H1 (cell line): ENCODE measurements around the gene MYL6B. TPM values are rescaled to one million over a fixed set of nuclear protein-coding genes. Genes with fewer than 3 reads are reported as not detected.
A peak's percentile ranks its signal among the peaks of the same experiment; 100 is the strongest.
"Not testable (repeated sequence)": the region's sequence is repeated elsewhere in the genome, so short reads cannot be mapped to it uniquely, and the experiment has no call there.

ENCODE experiments used
- CTCF ChIA-PET: fragments of 300-600 bp; sonication (Branson Sonifier 250); formaldehyde crosslinking; loops from one replicate; lab custom pipeline; 2021; ENCODE audit not compliant: partially characterized antibody; lab: Charles Lee
- POLR2A ChIA-PET: fragments of 300-600 bp; sonication (Branson Sonifier 250); formaldehyde crosslinking; loops from one replicate; lab custom pipeline; 2021; ENCODE audit warnings: inconsistent platforms; ENCODE audit not compliant: partially characterized antibody; lab: Charles Lee
- DNase-seq, 2 experiments: peaks; one replicate each; pipeline versions ENCODE4 v3.0.0 to v3.0.0-alpha.2; 2010 to 2022; ENCODE audit warnings: low spot score in 2 of 2, low read depth in 1 of 2, mixed read lengths in 1 of 2
- FAIRE-seq: peaks from 2 replicates; lab custom pipeline; 2011; peaks lifted over from hg19 to GRCh38; lab: Jason Lieb, UNC
- H2AFZ ChIP-seq: 2 replicates; pipeline ENCODE4 v1.8.1; 2012; ENCODE audit warnings: low read length, inconsistent platforms
- H2AK5ac ChIP-seq: 2 replicates; pipeline ENCODE4 v1.6.1; 2013; ENCODE audit warnings: low read depth, low read length
- H2BK120ac ChIP-seq: replicated peaks from 2 replicates; pipeline ENCODE3; 2013; ENCODE audit warnings: low read depth, low read length, inconsistent platforms
- H2BK12ac ChIP-seq: 2 replicates; pipeline ENCODE4 v1.6.1; 2013; ENCODE audit warnings: low read depth, low read length
- H2BK15ac ChIP-seq: 2 replicates; pipeline ENCODE4 v1.6.1; 2013; ENCODE audit warnings: low read length
- H2BK20ac ChIP-seq: 2 replicates; pipeline ENCODE4 v1.6.1; 2013; ENCODE audit warnings: low read length
- H2BK5ac ChIP-seq: 2 replicates; pipeline ENCODE4 v1.6.1; 2013; ENCODE audit warnings: low read depth, low read length
- H3K14ac ChIP-seq: 2 replicates; pipeline ENCODE4 v1.6.1; 2013; ENCODE audit warnings: inconsistent platforms; ENCODE audit not compliant: insufficient read length
- H3K18ac ChIP-seq: 2 replicates; pipeline ENCODE4 v1.6.1; 2013; ENCODE audit warnings: low read length; ENCODE audit errors: extremely low read depth
- H3K23ac ChIP-seq: 2 replicates; pipeline ENCODE4 v1.6.1; 2013; ENCODE audit warnings: inconsistent platforms; ENCODE audit not compliant: insufficient read length
- H3K23me2 ChIP-seq: 2 replicates; pipeline ENCODE4 v1.6.1; 2013; ENCODE audit warnings: low read depth, low read length
- H3K27ac ChIP-seq: 2 replicates; pipeline ENCODE4 v1.6.1; 2011; ENCODE audit warnings: low read depth, low read length, inconsistent platforms
- H3K27me3 ChIP-seq, 4 experiments: replicated peaks in 1 of 4; 1 replicate in 1 of 4; 2 replicates in 3 of 4; pipeline versions ENCODE4 v1.6.1 to v1.8.1; 2011 to 2013; ENCODE audit warnings: low read length in 3 of 4, mild to moderate bottlenecking in 3 of 4, inconsistent platforms in 2 of 4, mixed read lengths in 2 of 4, moderate library complexity in 1 of 4; ENCODE audit not compliant: control insufficient read depth in 3 of 4, insufficient read depth in 3 of 4; ENCODE audit errors: extremely low read depth in 1 of 4
- H3K36me3 ChIP-seq, 4 experiments: 2 replicates each; pipeline versions ENCODE4 v1.6.1 to v1.8.1; 2011 to 2013; ENCODE audit warnings: mild to moderate bottlenecking in 4 of 4, low read length in 3 of 4, moderate library complexity in 2 of 4, control low read depth in 1 of 4, inconsistent platforms in 1 of 4; ENCODE audit not compliant: insufficient read depth in 4 of 4, control insufficient read depth in 2 of 4
- H3K4ac ChIP-seq: replicated peaks from 2 replicates; pipeline ENCODE3; 2013; ENCODE audit warnings: low read length, low read depth, mixed read lengths, inconsistent platforms; ENCODE audit not compliant: insufficient read length
- H3K4me1 ChIP-seq, 4 experiments: replicated peaks in 1 of 4; 1 replicate in 1 of 4; 2 replicates in 3 of 4; pipeline versions ENCODE4 v1.6.1 to v1.8.1; 2011 to 2013; ENCODE audit warnings: low read length in 3 of 4, inconsistent platforms in 2 of 4, mixed read lengths in 1 of 4; ENCODE audit not compliant: insufficient read depth in 4 of 4, control insufficient read depth in 3 of 4
- H3K4me2 ChIP-seq, 2 experiments: 2 replicates each; pipeline versions ENCODE4 v1.6.1 to v1.8.1; 2011 to 2013; ENCODE audit warnings: low read depth in 2 of 2, low read length in 2 of 2, control low read depth in 1 of 2, inconsistent platforms in 1 of 2, mild to moderate bottlenecking in 1 of 2; ENCODE audit not compliant: insufficient read depth in 1 of 2
- H3K4me3 ChIP-seq, 4 experiments: fragments of 200-600, 300-600 bp in 1 of 4; sonication (generic), shearing (Covaris generic), sonication (Bioruptor Twin) in 1 of 4; 2 replicates each; pipeline versions ENCODE4 v1.5.1 to v1.8.1; 2011 to 2016; ENCODE audit warnings: low read length in 4 of 4, low read depth in 3 of 4, control low read depth in 2 of 4, inconsistent platforms in 2 of 4, mild to moderate bottlenecking in 2 of 4, mixed read lengths in 1 of 4, moderate library complexity in 1 of 4; ENCODE audit not compliant: insufficient read depth in 2 of 4; ENCODE audit errors: extremely low read depth in 1 of 4
- H3K56ac ChIP-seq: replicated peaks from 2 replicates; pipeline ENCODE3; 2013; ENCODE audit warnings: low read depth, mild to moderate bottlenecking, mixed read lengths, low read length, inconsistent platforms; ENCODE audit not compliant: insufficient read length
- H3K79me1 ChIP-seq: 2 replicates; pipeline ENCODE4 v1.6.1; 2013; ENCODE audit warnings: low read depth, low read length, control low read depth
- H3K79me2 ChIP-seq, 2 experiments: 2 replicates each; pipeline versions ENCODE4 v1.6.1 to v1.8.1; 2012 to 2013; ENCODE audit warnings: low read length in 2 of 2, mild to moderate bottlenecking in 2 of 2, inconsistent platforms in 1 of 2; ENCODE audit not compliant: insufficient read depth in 2 of 2, control insufficient read depth in 1 of 2
- H3K9ac ChIP-seq, 4 experiments: replicated peaks in 1 of 4; 1 replicate in 1 of 4; 2 replicates in 3 of 4; pipeline versions ENCODE4 v1.6.1 to v1.8.1; 2011 to 2013; ENCODE audit warnings: low read depth in 3 of 4, low read length in 3 of 4, control low read depth in 2 of 4, mild to moderate bottlenecking in 2 of 4, moderate library complexity in 2 of 4, inconsistent platforms in 1 of 4; ENCODE audit errors: extremely low read depth in 1 of 4
- H3K9me3 ChIP-seq, 2 experiments: 2 replicates each; pipeline versions ENCODE4 v1.6.1 to v1.8.1; 2012 to 2013; ENCODE audit warnings: mild to moderate bottlenecking in 2 of 2, moderate library complexity in 2 of 2, control low read depth in 1 of 2, inconsistent platforms in 1 of 2, low read depth in 1 of 2, low read length in 1 of 2, mixed read lengths in 1 of 2; ENCODE audit not compliant: insufficient read depth in 2 of 2
- H4K20me1 ChIP-seq, 2 experiments: replicated peaks in 1 of 2; 2 replicates each; pipeline versions ENCODE3 to v1.8.1; 2011 to 2013; ENCODE audit warnings: inconsistent platforms in 2 of 2, low read length in 2 of 2, mild to moderate bottlenecking in 1 of 2; ENCODE audit not compliant: insufficient read depth in 2 of 2, control insufficient read depth in 1 of 2
- H4K5ac ChIP-seq: 2 replicates; pipeline ENCODE4 v1.6.1; 2013; ENCODE audit warnings: low read length, low read depth, mixed read lengths, inconsistent platforms; ENCODE audit not compliant: insufficient read length
- H4K8ac ChIP-seq: 2 replicates; pipeline ENCODE4 v1.8.0; 2013; ENCODE audit warnings: mild to moderate bottlenecking, moderate library complexity, low read length, inconsistent platforms; ENCODE audit not compliant: insufficient read depth; ENCODE audit errors: extremely low read depth
- H4K91ac ChIP-seq: replicated peaks from 2 replicates; pipeline ENCODE3; 2013; ENCODE audit warnings: low read length, mixed read lengths, inconsistent platforms; ENCODE audit not compliant: insufficient read length
- WGBS, 2 experiments: shearing (Covaris generic) in 1 of 2; methylation state at CpG; one replicate each; pipeline versions ENCODE4 v1.1.6 to v1.1.7; 2013 to 2015; ENCODE audit warnings: low lambda C conversion rate in 2 of 2, mixed read lengths in 2 of 2, inconsistent platforms in 1 of 2, low coverage in 1 of 2, missing lambda C conversion rate in 1 of 2; ENCODE audit not compliant: insufficient replicate concordance in 2 of 2, insufficient coverage in 1 of 2, insufficient read length in 1 of 2; ENCODE audit errors: extremely low coverage in 1 of 2, missing lambda C conversion rate in 1 of 2; 5-methylcytosine and 5-hydroxymethylcytosine counted together
- polyA plus RNA-seq, 7 experiments: library from polyadenylated mRNA; depleted of rRNA in 3 of 7; stranded (reverse) in 5 of 7; unstranded in 2 of 7; fragments of >200 nt in 5 of 7; fragments of 200-250 nt in 2 of 7; gene quantifications; 1 replicate in 5 of 7; 2 replicates in 1 of 7; 4 replicates in 1 of 7; pipeline versions ENCODE4 v1.2.1 to v1.2.3, GENCODE V29; 2011 to 2013; ENCODE audit warnings: missing spikeins in 2 of 7, mixed read lengths in 2 of 7
- total RNA-seq: library from RNA; stranded (reverse); fragmentation: NEBNext Ultra II Directional; extraction: Animal tissue kit (Norgen Biotek cat#: 25700); gene quantifications from 2 replicates; pipeline ENCODE4 v1.2.1, GENCODE V29; 2021

Gene MYL6B
- total and polyA plus RNA-seq, 2 of the 8 experiments (the other 6 are each of a cell fraction or from before 2014, with no cell fraction given) = 163 to 202 TPM

DNA sequence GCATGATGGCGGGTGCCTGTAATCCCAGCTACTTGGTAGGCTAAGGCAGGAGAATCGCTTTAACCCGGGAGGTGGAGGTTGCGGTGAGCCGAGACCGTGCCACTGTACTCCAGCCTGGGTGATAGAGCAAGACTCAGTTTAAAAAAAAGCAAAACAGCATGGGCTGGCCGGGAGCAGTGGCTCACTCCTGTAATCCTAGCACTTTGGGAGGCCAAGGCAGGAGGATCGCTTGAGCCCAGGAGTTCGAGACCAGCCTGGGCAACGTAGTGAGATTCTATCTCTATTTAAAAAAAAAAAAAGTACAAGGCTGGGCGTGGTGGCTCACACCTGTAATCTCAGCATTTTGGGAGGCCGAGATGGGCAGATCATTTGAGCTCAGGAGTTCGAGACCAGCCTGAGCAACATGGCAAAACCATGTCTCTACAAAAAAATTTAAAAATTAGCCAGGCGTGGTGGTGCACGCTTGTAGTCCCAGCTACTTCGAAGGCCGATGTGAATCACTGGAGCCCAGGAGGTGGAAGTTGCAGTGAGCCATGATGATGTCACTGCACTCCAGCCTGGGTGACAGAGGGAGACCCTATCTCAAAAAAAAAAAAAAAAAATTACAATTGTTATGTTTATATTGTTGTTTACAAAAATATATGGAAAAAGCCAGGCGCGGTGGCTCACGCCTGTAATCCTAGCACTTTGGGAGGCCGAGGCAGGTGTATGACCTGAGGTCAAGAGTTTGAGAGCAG lies 4.2 kb downstream of the MYL6B start:
- Histone ChIP-seq H3K4me2 (peak overlapping the region; percentile 76 to 77; a peak in 2 of 4 replicates), H4K20me1 (peaks cover 11 to 17% of the 10 kb centered on the region in 2 experiments), H2BK12ac (peak overlapping the region; percentile 27; the same call in 1 of the 2 replicates), H3K27ac (peak overlapping the region; percentile 93; the same call in 1 of the 2 replicates), H3K4me3 (peak overlapping the region in 2 of 4 experiments; percentile 63 to 91; a peak in 6 of 8 replicates), H3K36me3 (peaks cover 23 to 38% (median 27%) of the 10 kb centered on the region in 4 experiments), H3K4me1 (peaks cover 9 to 36% (median 21%) of the 10 kb centered on the region in 4 experiments), H3K23me2 (peaks cover 22% of the 10 kb centered on the region), H3K79me2 (peaks cover 3 to 32% of the 10 kb centered on the region in 2 experiments)
- CTCF ChIA-PET = interaction anchor here (0.6 to 2.7 kb wide), 10 partner anchors 13 to 1646 kb away, joined by 3 to 15 read pairs (median 4); partner anchors contain the start of genes ESYT1, SMARCC2 and ZC3H10
- H3K27me3 ChIP-seq, H3K9ac ChIP-seq, FAIRE-seq, H3K18ac ChIP-seq, H4K8ac ChIP-seq, H2AFZ ChIP-seq, H3K56ac ChIP-seq, H2BK15ac ChIP-seq, DNase-seq, H3K9me3 ChIP-seq, H4K91ac ChIP-seq, H4K5ac ChIP-seq, H2BK20ac ChIP-seq, H3K23ac ChIP-seq, H2AK5ac ChIP-seq, H3K79me1 ChIP-seq, H2BK120ac ChIP-seq, H3K4ac ChIP-seq, H2BK5ac ChIP-seq, H3K14ac ChIP-seq: not testable (repeated sequence)
- POLR2A ChIA-PET = interaction anchor here (0.9 to 15.6 kb wide), 8 partner anchors 9 to 111 kb away, joined by 3 to 656 read pairs (median 4); partner anchors contain the start of genes COQ10A, PA2G4, RNF41 and SMARCC2
- 92% methylated on average over 19 of the region's 21 CpGs; no CpG with 5 or more reads in 1 of the 2 experiments for WGBS, 2 experiments
